ENCODE data around the gene ZNRF2. TPM values are rescaled to one million over a fixed set of nuclear protein-coding genes. Genes with fewer than 3 reads are reported as not detected.

ZNRF2 gene
- 9.1 and 11.4 TPM in 2 replicates for total RNA-seq (2014; rRNA removed; shearing (Covaris generic); ENCODE audit: low replicate concordance)

GRCh38 chr7:30284298-30285066 lies at the start of gene ZNRF2:
TSS of gene ZNRF2 (plus strand) at chr7:30284597. CDS start at chr7:30285358, 761 bp downstream.
- peak within 1 kb of the TSS; percentile 68 for H3K4me3 ChIP-seq
- peak; percentile 100 for DNase-seq
- H3K9me3 ChIP-seq, result no peaks in the 10 kb centered on the region

GRCh38 chr7:30237271-30237695 lies 47.1 kb upstream of the ZNRF2 start:
- H3K36me3 ChIP-seq, result no peaks in the 10 kb centered on the region
- H3K4me3 ChIP-seq, result no peak overlapping the region
- no peak for DNase-seq
- no peaks in the 10 kb centered on the region for H3K27me3 ChIP-seq
- no peaks in the 10 kb centered on the region for H3K9me3 ChIP-seq

More at GRCh38 chr7:30284298-30285066, at the start of gene ZNRF2:
- H3K27me3 ChIP-seq, result no peaks in the 10 kb centered on the region
- no peaks in the 10 kb centered on the region for H3K36me3 ChIP-seq

- peak; percentile 65 for DNase-seq
- no peaks in the 10 kb centered on the region for H3K27me3 ChIP-seq
- no peak overlapping the region for H3K4me3 ChIP-seq
- no peaks in the 10 kb centered on the region for H3K36me3 ChIP-seq
- no peaks in the 10 kb centered on the region for H3K9me3 ChIP-seq
Observed at GRCh38 chr7:30238721-30239441, 45.5 kb upstream of the ZNRF2 start.

GRCh38 chr7:30240106-30240800 lies 44.1 kb upstream of the ZNRF2 start:
- DNase-seq, result no peak
- Histone ChIP-seq H3K9me3 (no peaks in the 10 kb centered on the region), H3K4me3 (no peak overlapping the region), H3K36me3 (no peaks in the 10 kb centered on the region), H3K27me3 (no peaks in the 10 kb centered on the region)

GRCh38 chr7:30241767-30242166 lies 42.6 kb upstream of the ZNRF2 start:
- Histone ChIP-seq H3K36me3 (no peaks in the 10 kb centered on the region), H3K9me3 (no peaks in the 10 kb centered on the region), H3K4me3 (no peak overlapping the region), H3K27me3 (no peaks in the 10 kb centered on the region)
- DNase-seq, result no peak

GRCh38 chr7:30244340-30244739 lies 40.1 kb upstream of the ZNRF2 start:
- Histone ChIP-seq H3K27me3 (no peaks in the 10 kb centered on the region), H3K9me3 (no peaks in the 10 kb centered on the region), H3K4me3 (no peak overlapping the region), H3K36me3 (no peaks in the 10 kb centered on the region)
- no peak for DNase-seq

GRCh38 chr7:30245913-30246312 lies 38.5 kb upstream of the ZNRF2 start:
- no peaks in the 10 kb centered on the region for H3K9me3 ChIP-seq
- H3K4me3 ChIP-seq, result no peak overlapping the region
- no peaks in the 10 kb centered on the region for H3K27me3 ChIP-seq
- no peaks in the 10 kb centered on the region for H3K36me3 ChIP-seq
- DNase-seq, result no peak

- no peak for DNase-seq
- no peaks in the 10 kb centered on the region for H3K27me3 ChIP-seq
- H3K4me3 ChIP-seq, result no peak overlapping the region
- H3K9me3 ChIP-seq, result no peaks in the 10 kb centered on the region
- H3K36me3 ChIP-seq, result no peaks in the 10 kb centered on the region
Observed at GRCh38 chr7:30246392-30246791, 38.0 kb upstream of the ZNRF2 start.

GRCh38 chr7:30247541-30248401 lies 36.6 kb upstream of the ZNRF2 start:
- DNase-seq, result no peak
- no peak overlapping the region for H3K4me3 ChIP-seq
- no peaks in the 10 kb centered on the region for H3K27me3 ChIP-seq
- H3K9me3 ChIP-seq, result no peaks in the 10 kb centered on the region
- H3K36me3 ChIP-seq, result no peaks in the 10 kb centered on the region

- no peaks in the 10 kb centered on the region for H3K27me3 ChIP-seq
- H3K36me3 ChIP-seq, result no peaks in the 10 kb centered on the region
- no peak for DNase-seq
- no peak overlapping the region for H3K4me3 ChIP-seq
- H3K9me3 ChIP-seq, result no peaks in the 10 kb centered on the region
Observed at GRCh38 chr7:30249316-30249715, 35.1 kb upstream of the ZNRF2 start.

- Histone ChIP-seq H3K4me3 (no peak overlapping the region), H3K9me3 (no peaks in the 10 kb centered on the region), H3K36me3 (no peaks in the 10 kb centered on the region), H3K27me3 (no peaks in the 10 kb centered on the region)
- no peak for DNase-seq
Observed at GRCh38 chr7:30249986-30250774, 34.2 kb upstream of the ZNRF2 start.

GRCh38 chr7:30251708-30252329 lies 32.6 kb upstream of the ZNRF2 start:
- Histone ChIP-seq H3K4me3 (no peak overlapping the region), H3K36me3 (no peaks in the 10 kb centered on the region), H3K27me3 (no peaks in the 10 kb centered on the region), H3K9me3 (no peaks in the 10 kb centered on the region)
- DNase-seq, result no peak

- peak; percentile 76 for DNase-seq
- Histone ChIP-seq H3K36me3 (no peaks in the 10 kb centered on the region), H3K27me3 (no peaks in the 10 kb centered on the region), H3K9me3 (no peaks in the 10 kb centered on the region), H3K4me3 (no peak overlapping the region)
Observed at GRCh38 chr7:30252885-30253795, 31.3 kb upstream of the ZNRF2 start.

GRCh38 chr7:30253796-30254165 lies 30.6 kb upstream of the ZNRF2 start:
- Histone ChIP-seq H3K4me3 (no peak overlapping the region), H3K27me3 (no peaks in the 10 kb centered on the region), H3K9me3 (no peaks in the 10 kb centered on the region), H3K36me3 (no peaks in the 10 kb centered on the region)
- no peak for DNase-seq

Measured in MG63 (cell line).